GM19025 (cell line): ENCODE data around the gene SAMSN1.

ENCODE experiments used
- ATAC-seq: cut with Tn5 transposase; IDR thresholded peaks from one replicate; pipeline ENCODE4 v1.9.1; 2021; ENCODE audit warnings: mild to moderate bottlenecking, low read depth, moderate library complexity; ENCODE audit not compliant: unreplicated experiment

The SAMSN1 gene

DNA sequence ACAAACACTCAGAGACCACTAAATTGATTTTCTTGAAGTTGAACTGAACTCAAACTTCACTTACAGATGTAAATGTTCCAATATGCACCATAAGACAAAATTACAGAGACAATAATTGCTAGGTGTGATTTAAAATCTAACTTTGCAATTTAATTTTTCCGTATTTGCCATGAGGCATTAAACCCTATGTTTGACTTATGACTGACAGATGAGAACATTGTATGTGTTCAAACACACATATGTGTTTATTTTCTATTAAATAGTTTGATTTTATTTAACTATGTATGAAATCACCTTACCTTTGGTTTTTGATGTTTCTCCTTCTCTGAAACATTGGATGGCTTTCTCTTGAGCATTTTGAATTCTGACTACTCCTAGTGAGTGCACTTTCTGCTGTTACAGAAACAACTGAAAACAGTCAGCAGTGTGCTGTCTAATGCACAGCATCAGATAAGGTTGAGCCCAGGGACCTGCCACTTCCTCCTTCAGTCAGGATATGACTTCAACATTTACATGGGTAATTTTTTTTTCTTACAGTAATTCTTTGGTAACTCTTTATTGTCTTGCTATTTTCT, at the start of gene SAMSN1:
Gene SAMSN1 (minus strand): TSS at position 410 of the 575 bp plus-strand sequence. CDS start 54 bp downstream, at position 356.
- peak; percentile 79 for ATAC-seq

DNA sequence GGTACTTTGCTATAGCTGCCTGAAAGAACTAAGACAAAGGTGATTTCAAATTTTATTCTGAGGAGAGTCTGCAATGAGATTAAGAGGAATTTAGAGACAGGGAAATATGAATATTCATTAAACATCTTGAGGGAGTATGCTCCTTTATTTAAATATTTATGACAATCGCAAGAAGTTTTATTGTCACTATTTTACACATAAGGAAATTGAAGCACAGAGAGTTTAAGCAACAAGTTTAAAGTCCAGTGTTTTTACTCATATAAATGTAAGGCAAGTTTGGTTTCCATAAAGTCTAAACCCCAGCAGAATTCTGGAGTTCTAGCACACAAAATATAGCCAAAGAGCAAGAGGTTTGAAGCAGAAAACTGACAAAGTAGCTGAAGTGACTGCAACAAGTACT, 49.3 kb upstream of the SAMSN1 start:
- ATAC-seq, result no peak

DNA sequence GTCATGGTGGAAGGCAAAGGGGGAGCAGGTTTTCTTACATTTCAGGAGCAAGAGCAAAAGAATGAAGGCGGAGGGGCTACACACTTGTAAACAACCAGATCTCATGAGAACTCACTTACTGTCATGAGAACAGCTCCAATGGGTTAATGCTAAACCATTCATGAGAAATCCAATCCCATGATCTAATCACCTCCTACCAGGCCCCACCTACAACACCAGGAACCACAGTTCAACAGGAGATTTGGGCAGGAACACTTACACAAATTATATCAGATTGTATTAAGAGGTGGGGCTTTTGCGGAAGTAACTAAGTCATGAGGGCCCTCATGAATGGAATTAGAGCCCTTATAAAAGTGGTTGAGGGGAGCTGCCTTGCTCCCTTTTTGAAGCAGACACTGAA, 48.9 kb upstream of the SAMSN1 start:
- no peak for ATAC-seq

DNA sequence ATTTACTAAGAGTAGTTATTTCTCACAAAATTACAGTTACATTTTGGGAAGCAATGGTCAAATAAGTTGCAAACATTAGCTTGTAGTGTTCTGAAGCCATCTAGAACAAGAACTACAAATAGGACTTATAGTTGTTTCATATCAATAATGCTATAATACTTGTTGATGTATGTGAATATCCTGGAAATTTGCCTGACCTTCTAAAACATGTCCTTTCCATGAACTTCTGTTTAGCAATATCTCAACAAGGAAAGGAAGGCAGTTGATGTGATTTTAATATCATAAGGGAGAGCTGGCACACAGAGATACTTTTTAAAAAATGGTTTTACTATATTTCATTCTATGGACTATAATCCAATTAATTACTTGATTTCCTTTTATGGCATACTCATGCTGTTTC, 47.1 kb upstream of the SAMSN1 start:
- ATAC-seq, result no peak

- ATAC-seq, result no peak
These were observed 46.3 kb upstream of the SAMSN1 start for GRCh38 chr21:14592296-14593000.

DNA sequence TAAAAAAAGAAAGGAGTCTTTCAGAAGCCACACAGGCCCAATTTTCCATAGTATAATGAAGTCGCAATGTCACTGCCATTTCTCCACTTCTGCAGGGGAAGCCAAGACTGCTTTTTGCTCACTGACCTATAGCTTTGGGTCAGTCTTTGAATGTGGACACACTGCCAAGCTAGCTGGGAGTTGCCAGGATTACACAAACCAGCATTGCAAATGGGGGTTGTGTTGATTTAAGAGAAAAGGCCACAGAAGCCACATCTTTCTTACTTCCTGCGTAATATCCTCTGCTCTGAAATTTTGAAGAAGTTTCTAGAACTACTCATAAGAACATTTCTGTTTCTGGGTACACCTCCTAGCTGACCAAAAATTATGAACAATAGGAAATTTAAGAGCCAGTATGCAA, 45.8 kb upstream of the SAMSN1 start:
- ATAC-seq, result no peak

DNA sequence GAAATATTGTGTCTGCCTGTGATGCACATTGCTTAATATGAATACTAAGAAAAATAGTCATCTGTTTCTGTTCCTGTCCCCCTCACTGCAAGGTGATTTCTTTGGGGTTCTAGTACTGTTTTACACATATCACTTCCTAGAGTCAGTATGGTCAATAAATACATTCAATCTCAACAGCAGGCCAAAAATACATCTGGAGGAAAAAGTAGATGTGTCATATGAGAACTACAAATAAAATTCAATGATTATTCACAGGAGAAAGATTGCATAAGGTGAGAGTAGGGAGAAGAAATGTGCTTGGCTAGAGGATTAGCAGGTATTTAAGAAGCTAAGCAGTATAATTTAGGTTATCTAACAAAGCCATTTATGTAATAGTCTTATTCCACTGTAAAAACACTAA, 45.3 kb upstream of the SAMSN1 start:
- no peak for ATAC-seq

DNA sequence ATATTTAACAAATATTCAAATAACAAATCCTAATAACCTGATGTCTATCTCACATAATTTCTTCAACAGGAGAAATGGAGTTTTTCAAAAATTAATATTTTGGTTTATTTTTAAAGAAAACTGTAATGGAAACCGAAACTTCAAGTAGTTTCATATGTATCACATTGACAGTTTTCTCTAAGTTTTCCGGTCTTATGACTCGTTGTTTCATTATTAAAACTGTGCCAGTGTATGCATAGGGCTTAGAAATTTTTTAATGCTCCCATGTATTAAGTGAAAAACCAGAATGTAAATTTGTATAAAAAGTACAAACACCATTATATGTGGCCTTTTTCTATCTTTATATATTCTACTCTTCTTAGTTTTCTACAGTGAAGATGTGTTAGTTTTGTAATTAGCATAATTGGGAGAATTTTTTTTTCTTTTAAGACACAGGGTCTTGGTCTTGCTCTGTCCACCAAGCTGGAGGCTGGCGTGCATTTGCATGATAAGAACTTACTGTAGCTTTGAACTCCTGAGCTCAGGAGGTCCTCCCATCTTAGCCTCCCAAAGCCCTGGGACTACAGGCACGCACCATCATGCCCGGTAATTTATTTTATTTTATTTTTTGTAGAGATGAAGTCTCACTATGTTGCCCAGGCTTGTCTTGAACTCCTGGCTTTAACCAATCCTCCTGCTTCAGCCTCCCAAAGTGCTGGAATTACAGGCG, 43.9 kb upstream of the SAMSN1 start:
- peak; percentile 85 for ATAC-seq

DNA sequence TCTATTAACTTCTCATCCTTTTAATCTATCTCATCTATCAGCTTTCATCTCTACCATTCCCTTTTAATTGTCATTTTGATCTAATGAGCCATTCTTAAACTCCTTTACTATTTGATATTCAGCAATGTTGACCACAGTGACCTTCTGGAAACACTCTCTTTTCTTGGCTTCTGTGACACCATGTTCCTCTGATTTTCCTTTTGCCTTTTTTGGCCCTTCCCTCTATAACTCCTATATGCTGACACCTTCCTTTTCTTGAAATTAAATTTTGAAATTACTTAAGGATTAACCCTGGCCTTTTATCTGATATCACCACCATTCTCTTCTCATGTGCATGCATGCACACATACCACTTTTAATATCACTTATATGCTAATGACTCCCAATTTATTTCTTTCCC, 41.2 kb upstream of the SAMSN1 start:
- no peak for ATAC-seq

DNA sequence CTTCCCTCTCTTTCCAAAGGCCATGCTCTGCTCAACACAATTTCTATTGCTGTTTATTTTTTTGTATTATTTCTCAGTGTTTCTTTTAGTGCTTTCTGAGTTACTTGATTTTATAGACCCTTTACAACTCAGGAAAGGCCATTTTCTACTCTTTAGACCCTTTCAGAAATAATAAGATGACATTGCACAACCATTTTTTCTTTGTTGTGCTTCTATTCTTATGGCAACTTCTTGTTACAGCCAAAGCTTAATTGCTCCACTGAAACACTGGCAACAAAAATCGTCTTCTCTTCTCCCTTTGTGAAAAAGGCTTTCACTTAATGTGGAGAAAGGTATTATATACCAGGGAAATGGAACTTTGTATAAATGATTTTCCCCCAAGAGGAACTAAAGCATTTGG, 39.0 kb upstream of the SAMSN1 start:
- no peak for ATAC-seq

GRCh38 chr21:14584357-14585095, 38.4 kb upstream of the SAMSN1 start:
- no peak for ATAC-seq

- no peak for ATAC-seq
These were observed 37.6 kb upstream of the SAMSN1 start for GRCh38 chr21:14583629-14584255.

DNA sequence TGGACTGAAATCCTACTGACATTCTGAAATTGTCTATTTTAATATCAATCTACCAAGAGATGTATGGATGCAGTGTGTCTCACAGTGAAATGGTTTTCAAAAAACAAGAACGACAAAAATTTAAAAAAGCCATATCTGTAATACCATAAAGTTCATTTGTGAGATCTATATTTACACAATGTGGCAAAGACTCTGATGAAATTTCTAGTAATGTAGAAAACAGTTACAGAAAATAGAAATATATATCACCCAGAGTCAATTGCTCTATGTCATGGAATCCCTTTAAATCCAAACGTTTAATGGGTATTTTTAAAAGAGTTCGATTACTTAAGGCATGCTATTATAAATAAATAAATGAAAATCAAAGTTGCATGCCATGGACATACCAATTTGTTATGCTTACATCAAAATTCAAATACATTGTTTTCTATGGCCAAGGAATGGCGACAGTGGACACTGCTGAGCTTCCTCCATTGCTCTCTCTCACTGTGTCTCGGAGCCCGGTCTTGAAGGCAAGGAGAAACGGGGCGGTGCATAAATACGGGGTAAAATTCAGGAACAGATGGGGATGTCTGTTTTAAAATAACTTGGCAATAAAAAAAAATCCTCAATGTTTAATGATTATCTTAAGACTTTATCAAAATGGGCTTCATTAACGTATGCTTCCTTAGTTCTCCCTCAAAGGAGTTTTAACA, 37.0 kb upstream of the SAMSN1 start:
- ATAC-seq, result no peak

DNA sequence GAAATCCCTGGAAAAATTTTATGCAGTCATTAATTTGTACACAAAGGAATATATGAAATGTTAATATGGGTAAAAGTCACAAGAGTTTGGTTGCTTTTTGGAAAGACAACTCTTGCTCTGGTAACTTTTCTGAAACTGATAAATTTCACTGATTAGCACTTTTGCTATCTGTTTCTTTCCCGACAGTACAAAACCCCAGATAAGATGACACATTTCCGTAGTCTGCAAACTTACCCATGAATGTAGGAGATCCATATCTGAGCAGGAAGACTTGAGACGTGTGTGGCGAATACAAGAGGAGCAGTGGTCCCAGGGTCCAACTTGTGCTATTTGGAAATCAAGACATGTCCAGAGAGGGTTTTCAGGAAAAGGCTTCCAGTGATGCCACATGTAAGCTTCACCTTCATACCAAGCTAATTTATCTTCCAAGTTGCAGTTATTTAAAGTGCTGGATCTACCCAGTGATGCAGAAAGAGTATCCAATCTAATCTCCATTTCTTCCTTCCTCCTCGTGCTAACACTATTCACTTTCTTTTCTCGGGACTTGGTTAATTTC, 35.9 kb upstream of the SAMSN1 start:
- no peak for ATAC-seq

- ATAC-seq, result no peak
These were observed 27.1 kb upstream of the SAMSN1 start for GRCh38 chr21:14573244-14573643.

GRCh38 chr21:14572204-14572780, 26.2 kb upstream of the SAMSN1 start:
- ATAC-seq, result no peak

DNA sequence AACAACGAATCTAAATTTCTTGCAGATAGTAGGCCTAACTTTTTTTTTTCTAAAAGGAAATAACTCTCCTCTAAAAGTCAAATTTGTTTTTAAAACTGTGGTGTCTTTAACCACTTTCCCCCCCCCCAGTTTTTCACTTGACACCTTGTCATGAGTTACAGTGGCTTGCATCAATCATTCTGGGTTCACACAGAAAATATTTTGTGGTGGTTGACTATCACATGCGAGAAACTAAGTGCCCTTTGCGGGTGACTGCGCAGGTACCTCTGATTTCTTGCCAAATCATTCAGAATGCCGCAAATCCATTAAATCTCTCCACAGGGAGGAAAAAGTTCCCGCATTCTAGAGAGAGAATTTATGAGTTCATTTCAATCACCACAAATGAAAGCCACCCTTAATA, 23.8 kb upstream of the SAMSN1 start:
- no peak for ATAC-seq

GRCh38 chr21:14569026-14569621, 23.0 kb upstream of the SAMSN1 start:
- ATAC-seq, result no peak
